ENCODE data around the gene CERS6. TPM values are rescaled to one million over a fixed set of nuclear protein-coding genes. Genes with fewer than 3 reads are reported as not detected.
A peak's percentile ranks its signal among the peaks of the same experiment; 100 is the strongest.

CERS6 gene
- total and polyA plus RNA-seq, 2 donors from 2014 or later = 9.4 to 18.8 TPM

DNA sequence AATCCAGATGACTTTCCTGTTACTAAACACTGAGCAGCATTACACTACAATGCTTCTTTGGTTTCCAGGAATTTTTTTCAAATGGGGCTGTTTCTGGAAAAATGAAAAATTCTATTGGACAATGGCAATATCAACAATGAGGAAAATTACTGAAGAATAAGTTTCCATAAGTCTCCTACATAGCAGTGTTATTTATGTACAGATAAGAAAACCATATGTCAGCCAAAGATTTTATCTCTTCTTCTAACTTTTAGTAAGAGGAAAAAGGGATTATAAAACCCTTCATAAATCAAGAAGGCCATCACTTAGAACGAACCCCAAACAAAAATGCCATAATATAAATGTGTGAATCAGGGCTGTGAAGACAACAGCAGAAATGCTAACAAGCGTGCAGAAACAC lies 314.7 kb downstream of the CERS6 start:
- no peak overlapping the region for H3K9ac ChIP-seq (ENCODE audit: low read length in 3 of 3)
- DNase-seq (peak in 1 of 5 donors; percentile 37), FAIRE-seq (no peak)
- no peak overlapping the region for H3K27ac ChIP-seq (ENCODE audit: low read depth in 2 of 2, low read length in 2 of 2)
- TF ChIP-seq CTCF (IDR thresholded peaks at IDR 0.05; ENCODE audit: borderline replicate concordance, extremely low read depth, insufficient read depth) = no peak
- intact Hi-C loops (cut with DNase I) = loop anchor here (10.0 kb wide), 1 partner anchor 144 kb away; no protein-coding TSS in a partner anchor
- H3K9me3 ChIP-seq (ENCODE audit: control insufficient read depth in 2 of 3, insufficient read depth in 1 of 3, low read length in 3 of 3) = no peaks in the 10 kb centered on the region
- no peaks in the 10 kb centered on the region for H3K27me3 ChIP-seq (ENCODE audit: control insufficient read depth, insufficient read depth, low read length)
- no peak overlapping the region for H3K4me3 ChIP-seq (ENCODE audit: low read length in 3 of 3)
- H3K36me3 ChIP-seq (ENCODE audit: control insufficient read depth in 2 of 3, insufficient read depth in 3 of 3, low read length in 3 of 3) = no peaks in the 10 kb centered on the region
- H3K4me1 ChIP-seq (ENCODE audit: control insufficient read depth in 2 of 3, insufficient read depth in 2 of 3, low read depth in 1 of 3, low read length in 3 of 3) = peaks cover 0 to 7% (median 5%) of the 10 kb centered on the region in 3 donors

GRCh38 chr2:168772704-168773103 lies 316.6 kb downstream of the CERS6 start:
- no peak overlapping the region for H3K4me3 ChIP-seq (ENCODE audit: low read length in 3 of 3)
- DNase-seq (no peak), FAIRE-seq (no peak)
- no peak overlapping the region for H3K27ac ChIP-seq (ENCODE audit: low read depth in 2 of 2, low read length in 2 of 2)
- no peaks in the 10 kb centered on the region for H3K36me3 ChIP-seq (ENCODE audit: control insufficient read depth in 2 of 3, insufficient read depth in 3 of 3, low read length in 3 of 3)
- no peaks in the 10 kb centered on the region for H3K27me3 ChIP-seq (ENCODE audit: control insufficient read depth, insufficient read depth, low read length)
- H3K9me3 ChIP-seq (ENCODE audit: control insufficient read depth in 2 of 3, insufficient read depth in 1 of 3, low read length in 3 of 3) = no peaks in the 10 kb centered on the region
- peaks cover 0 to 5% (median 4%) of the 10 kb centered on the region in 3 donors for H3K4me1 ChIP-seq (ENCODE audit: control insufficient read depth in 2 of 3, insufficient read depth in 2 of 3, low read depth in 1 of 3, low read length in 3 of 3)
- intact Hi-C loops (cut with DNase I) = loop anchor here (10.0 kb wide), 1 partner anchor 142 kb away; no protein-coding TSS in a partner anchor
- no peak for TF ChIP-seq CTCF (IDR thresholded peaks at IDR 0.05; ENCODE audit: borderline replicate concordance, extremely low read depth, insufficient read depth)
- H3K9ac ChIP-seq (ENCODE audit: low read length in 3 of 3) = no peak overlapping the region

GRCh38 chr2:168773128-168773527 lies 317.1 kb downstream of the CERS6 start:
- H3K9ac ChIP-seq (ENCODE audit: low read length in 3 of 3) = no peak overlapping the region
- intact Hi-C loops (cut with DNase I) = loop anchor here (10.0 kb wide), 1 partner anchor 142 kb away; no protein-coding TSS in a partner anchor
- no peak overlapping the region for H3K27ac ChIP-seq (ENCODE audit: low read depth in 2 of 2, low read length in 2 of 2)

More at GRCh38 chr2:168773128-168773527, 317.1 kb downstream of the CERS6 start:
- H3K27me3 ChIP-seq (ENCODE audit: control insufficient read depth, insufficient read depth, low read length) = no peaks in the 10 kb centered on the region
- H3K4me1 ChIP-seq (ENCODE audit: control insufficient read depth in 2 of 3, insufficient read depth in 2 of 3, low read depth in 1 of 3, low read length in 3 of 3) = peaks cover 0 to 5% (median 4%) of the 10 kb centered on the region in 3 donors
- H3K9me3 ChIP-seq (ENCODE audit: control insufficient read depth in 2 of 3, insufficient read depth in 1 of 3, low read length in 3 of 3) = no peaks in the 10 kb centered on the region
- H3K36me3 ChIP-seq (ENCODE audit: control insufficient read depth in 2 of 3, insufficient read depth in 3 of 3, low read length in 3 of 3) = no peaks in the 10 kb centered on the region
- no peak for DNase-seq
- TF ChIP-seq CTCF (IDR thresholded peaks at IDR 0.05; ENCODE audit: borderline replicate concordance, extremely low read depth, insufficient read depth) = no peak
- H3K4me3 ChIP-seq (ENCODE audit: low read length in 3 of 3) = no peak overlapping the region
- no peak for FAIRE-seq

All from kidney (tissue), 14 donors.